Activated T-cell treated with anti-CD3 and anti-CD28 coated beads, Interleukin-2, amount 50 U/mL, for 1 hour (primary cell): ENCODE measurements around the gene TK1.
"Not testable (repeated sequence)": the region's sequence is repeated elsewhere in the genome, so short reads cannot be mapped to it uniquely, and the experiment has no call there.

Experiments used
- DNase-seq: peaks from one replicate; pipeline ENCODE4 v3.0.0-alpha.2; 2020

The TK1 gene

DNA sequence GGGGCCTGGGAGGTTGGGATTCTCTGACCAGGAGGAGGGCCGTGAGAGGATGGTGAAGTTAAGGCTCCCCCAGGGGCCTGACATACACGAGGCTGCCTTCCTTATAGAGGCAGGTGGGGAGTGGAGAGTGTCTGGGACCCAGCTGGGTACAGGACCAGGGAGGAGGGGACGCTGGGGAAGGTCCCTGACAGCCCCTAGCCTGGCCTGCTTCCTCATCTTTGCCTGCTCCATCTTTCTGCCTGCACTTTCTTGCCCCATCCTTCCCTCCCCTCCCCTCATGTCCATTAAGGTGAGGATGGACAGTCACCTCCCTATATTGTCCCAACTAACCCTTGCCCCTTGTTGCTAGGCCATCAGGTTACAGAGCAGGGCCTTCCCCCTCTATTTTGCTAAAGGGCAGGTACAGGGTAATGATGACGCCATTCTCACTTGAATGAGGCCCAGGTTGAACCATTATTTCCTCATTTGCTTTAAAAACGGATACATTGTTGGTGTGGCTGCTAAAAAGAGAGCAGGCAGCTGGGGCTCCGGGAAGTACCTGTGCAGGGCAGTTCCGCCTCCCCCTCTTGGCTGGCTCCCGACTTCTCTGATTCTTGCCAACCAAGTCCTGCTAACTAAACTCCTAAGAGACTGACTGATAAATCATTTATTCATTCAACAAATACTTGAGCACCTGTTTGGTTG lies 39.4 kb downstream of the TK1 start:
- no peak for DNase-seq

DNA sequence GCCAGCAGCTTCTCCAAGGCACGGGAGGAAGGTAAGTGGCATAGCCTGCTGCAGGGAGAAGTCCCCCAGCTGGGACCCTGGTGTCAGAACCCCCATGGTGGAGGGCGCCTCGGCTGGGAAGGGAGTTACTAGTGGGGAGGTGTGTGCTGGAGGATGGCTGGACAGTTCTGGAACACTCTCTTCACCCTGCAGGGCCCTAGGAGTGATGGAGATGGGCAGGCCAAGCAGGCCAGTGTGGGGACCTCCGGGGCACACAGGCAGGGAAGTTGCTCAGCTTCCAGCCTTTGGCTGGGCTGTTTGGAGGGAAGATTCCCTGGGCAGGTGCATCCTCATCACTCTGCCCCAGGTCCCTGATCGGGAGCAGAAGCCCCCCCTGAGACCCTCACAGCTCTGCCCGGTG lies 40.0 kb downstream of the TK1 start:
- DNase-seq, result no peak

DNA sequence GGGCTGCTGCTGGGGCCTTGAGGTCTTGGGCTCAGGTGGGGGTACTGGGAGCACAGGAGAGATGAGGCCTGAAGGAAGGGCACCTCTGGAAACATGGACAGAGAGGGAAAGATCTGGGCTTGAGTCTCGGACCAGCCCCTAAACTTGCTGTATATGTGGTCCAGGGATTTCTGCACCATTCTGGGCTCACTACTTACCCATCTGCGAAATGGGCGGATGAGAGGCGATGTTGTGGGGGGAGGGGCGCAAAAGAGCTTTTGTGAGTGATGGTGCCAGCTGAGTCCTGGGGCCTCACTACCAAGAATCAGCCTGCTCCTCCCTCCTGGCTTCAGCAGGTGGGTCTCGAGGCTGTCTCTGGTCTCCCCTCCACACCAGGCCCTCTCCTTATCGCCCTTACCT lies 40.4 kb downstream of the TK1 start:
- DNase-seq, result no peak

DNA sequence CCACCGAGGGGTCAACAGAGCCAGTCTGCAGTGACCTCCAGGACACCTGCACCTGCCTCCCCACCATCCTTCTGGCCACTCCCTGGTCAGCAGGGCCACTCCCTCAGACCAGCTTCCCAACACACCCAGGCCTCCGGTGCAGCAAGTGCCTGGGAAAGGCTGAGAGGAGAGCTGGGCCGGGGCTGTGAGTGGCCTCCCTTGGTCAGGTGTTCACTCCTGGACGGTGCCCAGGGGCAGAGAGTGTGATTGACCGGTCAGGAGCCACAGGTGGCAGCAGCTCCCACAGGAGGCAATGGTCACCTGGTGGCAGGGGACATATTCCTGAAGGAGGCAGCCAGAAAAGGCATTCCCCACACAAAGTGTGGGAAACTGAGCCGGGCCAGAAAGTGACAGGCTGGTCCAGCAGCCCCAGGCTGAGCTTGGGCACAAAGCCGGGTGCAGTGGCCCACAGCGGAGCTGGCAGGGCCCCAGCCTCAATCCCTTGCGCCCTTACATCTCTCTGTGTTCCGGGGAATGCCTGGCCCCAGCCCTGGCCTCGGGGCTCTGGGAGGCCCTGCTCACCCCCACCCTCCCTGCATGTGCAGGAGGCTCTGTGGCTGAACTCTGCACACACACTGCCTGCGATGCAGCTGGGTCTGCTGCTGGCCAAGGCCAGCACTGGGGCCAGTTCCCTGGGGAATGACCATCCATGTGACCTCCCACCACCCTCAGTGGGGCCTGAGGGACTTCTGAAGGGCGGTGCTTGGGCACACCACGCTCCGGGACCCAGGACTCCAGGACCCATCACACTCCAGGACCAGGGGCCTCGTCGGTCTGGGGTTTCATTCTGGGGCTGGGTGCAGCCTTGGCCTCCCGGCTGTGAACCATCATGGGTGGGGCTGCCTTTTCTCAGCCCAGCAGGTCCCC lies 41.9 kb downstream of the TK1 start:
- no peak for DNase-seq

DNA sequence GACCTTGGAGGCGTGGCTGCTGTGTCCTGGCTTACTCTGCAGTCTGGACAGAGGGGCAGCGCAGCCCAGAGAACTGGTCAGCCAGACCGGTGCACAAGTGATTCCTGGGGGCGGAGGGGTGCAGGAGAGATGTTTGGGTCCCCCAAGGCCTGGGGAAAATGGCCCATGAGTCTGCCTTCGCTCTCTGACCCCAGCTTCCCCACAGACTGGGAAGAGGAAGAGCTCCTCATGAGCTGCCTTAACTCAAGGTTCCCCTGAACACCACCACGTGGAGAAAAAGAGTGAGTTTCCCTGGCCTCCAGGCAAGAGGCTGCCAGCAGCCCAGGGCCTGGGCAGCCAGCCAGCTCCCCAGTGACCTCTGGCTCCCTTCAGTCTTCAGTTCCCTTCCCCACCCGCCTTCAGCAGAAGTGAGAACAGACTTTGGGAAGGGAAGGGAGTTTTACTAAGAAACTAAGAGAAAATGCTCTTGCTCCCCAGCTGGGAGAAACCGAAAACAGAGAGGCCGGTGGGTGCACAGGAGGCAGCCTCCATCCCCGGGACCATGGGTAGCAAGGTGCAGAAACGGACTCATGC lies 42.6 kb downstream of the TK1 start:
- DNase-seq, result no peak

DNA sequence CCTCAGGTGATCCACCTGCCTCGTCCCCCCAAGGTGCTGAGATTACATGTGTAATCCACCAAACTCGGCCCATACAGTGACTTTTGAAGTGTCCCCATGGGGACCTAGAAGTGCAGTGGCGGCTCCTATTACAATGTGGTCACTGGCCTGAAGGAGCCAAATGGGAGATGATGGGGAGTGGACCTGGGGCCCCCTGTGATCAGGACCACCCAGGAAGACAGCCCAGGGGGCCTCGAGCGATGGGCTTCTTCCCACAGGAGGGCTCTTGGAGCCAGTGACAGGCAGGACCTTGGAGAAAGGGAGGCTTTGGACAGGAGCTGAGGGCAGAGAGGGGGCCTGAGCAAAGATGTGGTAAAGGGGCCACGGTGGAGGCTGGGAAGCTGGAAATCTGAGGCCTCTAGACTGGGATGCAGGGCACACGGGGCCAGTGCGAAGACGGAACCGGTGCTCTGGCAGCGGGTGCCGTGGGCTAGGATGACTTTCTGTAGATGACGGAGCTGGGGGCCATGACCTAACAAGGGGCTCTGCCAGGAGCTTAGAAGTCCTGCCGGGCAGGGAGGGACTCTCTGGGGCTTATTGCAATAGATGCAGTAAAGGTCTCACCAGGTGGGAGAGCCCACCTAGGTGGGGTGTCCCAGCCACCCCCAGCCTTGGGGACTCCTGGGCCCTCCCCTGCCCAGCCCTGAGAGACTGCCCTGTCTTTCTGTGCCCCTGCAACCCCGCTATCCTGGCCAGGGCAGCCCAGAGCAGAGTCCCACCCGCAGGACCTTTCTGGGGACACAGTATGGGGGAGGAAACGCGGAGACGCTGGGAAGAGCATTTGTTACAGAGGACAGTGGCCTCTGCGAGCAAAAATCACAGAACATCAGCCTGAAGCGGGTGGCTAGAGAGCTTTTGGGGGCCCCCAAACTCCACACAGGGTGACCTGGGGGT lies 43.4 kb downstream of the TK1 start:
- DNase-seq, result no peak

DNA sequence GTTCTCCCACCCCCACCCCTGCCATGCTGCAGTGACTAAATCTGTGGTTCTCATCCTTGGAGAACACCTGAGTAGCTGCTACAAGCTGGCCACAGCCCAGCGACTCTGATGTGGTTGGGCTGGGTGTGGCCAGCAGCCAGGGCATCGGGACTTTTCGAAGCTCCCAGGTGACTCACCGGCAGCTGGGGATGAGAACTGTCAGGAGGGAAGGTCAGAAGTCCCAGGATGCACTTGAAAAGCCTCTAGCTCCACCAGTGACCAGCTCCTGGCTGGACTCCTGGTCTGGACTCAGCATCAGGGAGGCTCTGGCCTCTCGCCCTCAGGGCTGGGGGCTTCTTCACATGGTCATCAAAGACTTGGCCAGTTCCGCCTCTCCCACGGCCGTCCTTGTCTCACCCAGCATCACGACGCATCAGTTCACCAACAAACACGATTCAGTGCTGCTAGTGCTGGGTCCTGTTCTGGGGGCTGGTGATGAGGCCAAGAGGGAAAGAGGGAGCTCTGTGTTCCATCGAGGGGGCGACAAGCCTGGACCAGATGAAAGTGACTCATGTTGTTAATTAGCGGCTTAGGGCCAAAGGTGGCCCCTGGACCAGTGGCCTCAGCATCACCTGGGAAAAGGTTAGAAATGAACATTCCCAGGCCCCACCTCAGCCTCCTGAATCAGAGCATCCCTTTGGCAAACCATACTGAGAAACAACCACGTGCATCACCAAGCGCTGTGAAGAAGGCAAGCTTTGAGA lies 44.6 kb downstream of the TK1 start:
- DNase-seq, result no peak

DNA sequence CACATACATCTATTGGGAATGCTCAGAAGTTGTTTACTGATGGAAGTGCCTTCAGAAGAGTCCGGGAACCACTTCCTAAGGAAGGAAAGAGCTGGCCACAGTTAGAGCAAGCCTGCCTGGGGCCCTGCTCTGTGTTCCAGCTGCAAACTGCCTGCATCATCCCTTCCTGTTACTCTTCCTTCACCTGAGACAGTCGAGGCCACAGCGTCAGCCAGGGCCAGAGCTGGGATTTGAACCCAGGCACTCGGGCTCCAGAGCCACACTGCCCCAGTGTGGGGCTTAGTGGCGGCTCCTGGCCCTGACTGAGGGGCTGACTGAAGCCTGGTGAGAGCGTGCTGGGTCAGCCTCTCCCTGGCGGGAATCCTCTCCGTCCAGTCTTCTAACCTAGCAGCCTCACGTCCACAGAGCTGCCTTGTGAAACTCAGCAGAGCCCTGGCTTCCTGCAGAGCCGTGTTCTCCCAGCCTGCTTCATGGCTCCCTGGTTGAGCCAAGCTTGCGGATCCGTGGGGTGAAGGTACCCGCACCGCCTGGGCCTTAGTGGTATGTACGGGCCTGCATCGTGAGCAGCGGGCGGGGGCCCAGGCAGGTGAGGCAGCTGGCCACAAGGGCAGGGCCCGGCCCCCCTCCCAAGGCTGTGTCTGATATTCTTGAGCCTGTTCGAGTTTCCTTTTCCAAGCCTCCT lies 45.3 kb downstream of the TK1 start:
- DNase-seq, result no peak

- DNase-seq, result peak; percentile 94
Observed at GRCh38 chr17:78140169-78141051, 46.4 kb downstream of the TK1 start.

GRCh38 chr17:78139861-78140168 lies 47.0 kb downstream of the TK1 start:
- DNase-seq, result not testable (repeated sequence)

- no peak for DNase-seq
Observed at GRCh38 chr17:78138204-78139060, 48.4 kb downstream of the TK1 start.

GRCh38 chr17:78137392-78138203 lies 49.3 kb downstream of the TK1 start:
- peak; percentile 62 for DNase-seq

DNA sequence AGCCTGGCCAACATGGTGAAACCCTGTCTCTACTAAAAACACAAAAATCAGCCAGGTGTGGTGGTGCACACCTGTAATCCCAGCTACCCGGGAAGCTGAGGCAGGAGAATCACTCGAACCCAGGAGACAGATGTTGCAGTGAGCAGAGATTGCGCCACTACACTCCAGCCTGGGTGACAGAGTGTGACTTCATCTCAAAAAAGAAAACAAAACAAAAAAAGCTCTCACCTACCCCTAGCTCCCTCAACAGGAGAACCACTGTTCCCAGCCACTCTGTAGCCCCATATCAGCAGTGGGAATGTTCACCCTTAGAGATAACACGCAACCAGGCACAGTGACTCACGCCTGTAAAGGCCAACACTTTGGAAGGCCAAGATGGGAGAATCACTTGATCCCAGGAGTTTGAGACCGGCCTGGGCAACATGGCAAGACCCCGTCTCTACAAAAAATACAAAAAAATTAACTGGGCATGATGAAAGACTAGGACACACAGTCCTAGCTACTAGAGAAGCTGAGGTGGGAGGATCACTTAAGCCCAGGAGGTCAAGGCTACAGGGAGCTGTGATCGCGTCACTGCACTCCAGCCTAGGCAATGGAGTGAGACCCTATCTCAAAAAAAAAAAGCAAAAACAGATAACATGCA lies 50.9 kb downstream of the TK1 start:
- DNase-seq, result no peak

- no peak for DNase-seq
Observed at GRCh38 chr17:78134899-78135385, 51.9 kb downstream of the TK1 start.

DNA sequence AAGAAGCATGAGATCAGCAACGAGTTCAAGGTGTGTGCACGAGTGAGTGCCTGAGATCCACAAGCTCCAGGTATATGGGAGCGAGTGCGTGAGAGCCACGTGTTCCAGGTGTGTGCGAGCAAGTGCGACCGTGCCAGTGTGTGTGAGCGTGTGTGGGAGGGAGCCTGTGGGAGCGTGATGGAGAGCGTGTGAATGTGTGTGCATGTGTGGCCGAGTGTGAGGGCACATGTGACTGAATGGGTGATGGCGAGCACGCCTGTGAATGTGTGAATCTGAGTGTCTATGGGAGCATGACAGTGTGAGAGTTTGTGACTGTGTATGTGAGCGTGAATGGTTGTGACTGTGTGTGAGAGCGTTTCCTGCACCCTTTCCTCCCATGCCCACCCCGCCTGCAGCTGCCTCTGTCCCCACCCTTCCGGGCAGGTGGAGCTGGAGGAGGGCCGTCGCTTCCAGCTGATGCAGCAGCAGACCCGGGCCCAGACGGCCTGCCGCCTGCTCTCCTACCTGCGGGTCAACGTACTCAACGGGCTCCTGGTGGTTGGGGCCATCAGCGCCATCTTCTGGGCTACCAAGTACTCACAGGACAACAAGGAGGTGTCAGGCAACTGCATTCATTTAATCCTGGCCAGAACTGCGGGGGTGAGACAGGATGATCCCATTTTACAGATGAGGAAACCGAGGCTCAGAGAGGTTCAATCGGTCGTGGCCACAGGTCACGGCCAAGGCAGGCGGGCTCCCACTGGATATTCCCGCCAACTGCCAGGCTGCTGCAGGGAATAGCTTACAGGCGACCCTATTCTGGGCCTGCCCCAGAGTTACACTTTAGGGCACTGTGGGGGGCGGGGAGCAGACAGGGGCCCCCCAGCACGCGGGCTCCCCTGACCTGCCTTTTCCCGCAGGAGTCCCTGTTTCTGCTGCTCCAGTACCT lies 52.6 kb downstream of the TK1 start:
- DNase-seq, result peak; percentile 81

GRCh38 chr17:78133179-78133951 lies 53.5 kb downstream of the TK1 start:
- DNase-seq, result peak; percentile 52
